ENCODE results near the gene UBE2A.

The UBE2A gene

GRCh38 chrX:119574394-119575266, at the start of gene UBE2A:
UBE2A (plus strand) TSS chrX:119574563; CDS start chrX:119574712, 149 bp downstream.
- ATAC-seq = peak; percentile 93
- H3K4me3 Mint-ChIP-seq = peak within 1 kb of the TSS; percentile 95
- no peaks in the 10 kb centered on the region for H3K36me3 Mint-ChIP-seq
- H3K4me1 Mint-ChIP-seq = peaks cover 18% of the 10 kb centered on the region
- H3K27ac Mint-ChIP-seq = peak within 1 kb of the TSS; percentile 96
- no peaks in the 10 kb centered on the region for H3K9me3 Mint-ChIP-seq
- no peaks in the 10 kb centered on the region for H3K27me3 Mint-ChIP-seq

DNA sequence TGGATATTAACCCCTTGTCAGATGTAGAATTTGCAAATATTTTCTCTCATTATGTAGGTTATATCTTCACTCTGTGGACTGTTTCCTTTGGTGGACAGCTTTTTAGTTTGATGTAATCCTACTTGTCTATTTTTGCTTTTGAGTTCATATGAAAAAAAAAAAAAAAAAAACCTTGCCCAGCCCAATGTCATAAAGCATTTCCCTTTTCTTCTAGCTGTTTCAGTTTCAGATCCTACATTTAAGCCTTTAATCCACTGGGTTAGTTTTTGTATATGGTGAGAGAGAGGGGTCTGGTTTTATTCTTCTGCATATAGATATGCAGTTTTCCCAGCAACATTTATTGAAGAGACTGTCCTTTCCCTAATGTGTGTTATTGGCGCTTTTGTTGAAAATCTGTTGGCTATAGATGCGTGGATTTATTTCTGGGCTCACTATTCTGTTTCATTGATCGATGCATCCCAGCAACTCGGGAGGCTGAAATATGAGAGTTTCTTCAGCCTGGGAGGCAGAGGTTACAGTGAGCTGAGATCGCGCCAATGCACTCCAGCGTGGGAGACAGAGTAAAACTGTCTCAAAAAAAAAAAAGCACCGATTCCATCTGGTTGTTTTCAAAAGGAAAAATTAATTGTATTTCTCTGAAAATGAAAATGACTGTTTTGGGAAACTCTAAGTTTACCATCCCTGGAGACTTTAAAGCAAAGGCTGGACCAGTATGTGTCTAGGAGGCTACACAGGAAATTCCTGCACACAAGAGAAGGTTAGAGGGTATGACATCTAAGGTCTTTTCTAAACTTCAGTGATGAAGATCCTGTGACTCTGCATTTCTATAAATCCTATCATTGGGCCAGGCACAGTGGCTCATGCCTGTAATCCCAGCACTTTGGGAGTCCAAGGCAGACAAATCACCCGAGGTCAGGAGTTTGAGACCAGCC, 44.8 kb upstream of the UBE2A start:
- Mint-ChIP-seq H3K4me1 (peaks cover 18% of the 10 kb centered on the region), H3K9me3 (no peaks in the 10 kb centered on the region), H3K27me3 (no peaks in the 10 kb centered on the region), H3K4me3 (no peak overlapping the region), H3K36me3 (peaks cover 9% of the 10 kb centered on the region), H3K27ac (no peak overlapping the region)
- ATAC-seq = peak; percentile 50

DNA sequence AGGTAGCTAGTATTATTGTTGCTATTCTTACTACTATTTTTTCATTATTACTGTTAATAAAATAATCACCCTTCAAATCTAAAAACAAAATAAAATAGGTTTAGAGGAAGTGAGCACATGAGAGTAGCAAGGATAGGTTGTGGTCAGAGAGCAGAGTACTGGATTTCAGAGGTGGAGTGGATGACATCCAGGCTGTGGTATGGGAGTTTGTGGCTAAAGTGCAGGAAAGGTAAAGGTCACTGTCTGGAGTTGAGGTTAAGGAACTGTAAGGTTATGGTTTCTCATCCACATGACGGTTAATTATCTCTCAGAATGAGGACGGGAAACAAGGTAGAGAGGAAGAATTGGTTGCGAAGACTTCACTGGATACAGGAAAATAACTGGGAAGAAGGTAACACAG, 36.9 kb upstream of the UBE2A start:
- Mint-ChIP-seq H3K9me3 (no peaks in the 10 kb centered on the region), H3K4me1 (no peaks in the 10 kb centered on the region), H3K36me3 (peaks cover 18% of the 10 kb centered on the region), H3K27me3 (no peaks in the 10 kb centered on the region), H3K27ac (no peak overlapping the region), H3K4me3 (no peak overlapping the region)
- no peak for ATAC-seq

GRCh38 chrX:119539872-119540271, 34.5 kb upstream of the UBE2A start:
- Mint-ChIP-seq H3K36me3 (peaks cover 20% of the 10 kb centered on the region), H3K4me3 (no peak overlapping the region), H3K4me1 (no peaks in the 10 kb centered on the region), H3K27ac (no peak overlapping the region), H3K27me3 (no peaks in the 10 kb centered on the region), H3K9me3 (no peaks in the 10 kb centered on the region)
- ATAC-seq = no peak

DNA sequence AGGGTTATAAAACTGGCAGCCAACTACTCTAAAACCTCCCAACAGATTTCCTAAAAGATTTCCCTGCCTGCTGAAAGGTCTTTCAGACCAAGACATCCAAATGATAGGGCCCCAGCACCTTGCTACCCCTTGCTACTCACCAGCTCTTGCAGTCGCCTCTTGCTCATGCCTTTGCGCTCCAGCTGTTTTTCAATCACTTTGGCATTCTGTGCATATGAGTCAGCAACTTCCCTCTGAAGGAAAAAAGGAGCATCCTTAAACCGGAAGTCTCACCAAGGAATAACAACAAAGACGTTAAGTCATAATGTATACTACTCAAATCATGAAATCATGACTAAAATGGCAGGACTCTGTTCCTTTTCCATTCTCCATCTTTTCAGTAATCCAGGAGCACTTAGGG, 33.2 kb upstream of the UBE2A start:
- H3K9me3 Mint-ChIP-seq = no peaks in the 10 kb centered on the region
- H3K27ac Mint-ChIP-seq = no peak overlapping the region
- ATAC-seq = no peak
- H3K27me3 Mint-ChIP-seq = no peaks in the 10 kb centered on the region
- peaks cover 20% of the 10 kb centered on the region for H3K36me3 Mint-ChIP-seq
- no peaks in the 10 kb centered on the region for H3K4me1 Mint-ChIP-seq
- H3K4me3 Mint-ChIP-seq = no peak overlapping the region

GRCh38 chrX:119549327-119550016, 24.9 kb upstream of the UBE2A start:
- Mint-ChIP-seq H3K9me3 (no peaks in the 10 kb centered on the region), H3K27ac (peak overlapping the region; percentile 75), H3K4me1 (peaks cover 19% of the 10 kb centered on the region), H3K27me3 (no peaks in the 10 kb centered on the region), H3K36me3 (no peaks in the 10 kb centered on the region), H3K4me3 (peak overlapping the region; percentile 54)
- peak; percentile 70 for ATAC-seq

GRCh38 chrX:119552508-119552907, 21.9 kb upstream of the UBE2A start:
- H3K4me1 Mint-ChIP-seq = peaks cover 13% of the 10 kb centered on the region

DNA sequence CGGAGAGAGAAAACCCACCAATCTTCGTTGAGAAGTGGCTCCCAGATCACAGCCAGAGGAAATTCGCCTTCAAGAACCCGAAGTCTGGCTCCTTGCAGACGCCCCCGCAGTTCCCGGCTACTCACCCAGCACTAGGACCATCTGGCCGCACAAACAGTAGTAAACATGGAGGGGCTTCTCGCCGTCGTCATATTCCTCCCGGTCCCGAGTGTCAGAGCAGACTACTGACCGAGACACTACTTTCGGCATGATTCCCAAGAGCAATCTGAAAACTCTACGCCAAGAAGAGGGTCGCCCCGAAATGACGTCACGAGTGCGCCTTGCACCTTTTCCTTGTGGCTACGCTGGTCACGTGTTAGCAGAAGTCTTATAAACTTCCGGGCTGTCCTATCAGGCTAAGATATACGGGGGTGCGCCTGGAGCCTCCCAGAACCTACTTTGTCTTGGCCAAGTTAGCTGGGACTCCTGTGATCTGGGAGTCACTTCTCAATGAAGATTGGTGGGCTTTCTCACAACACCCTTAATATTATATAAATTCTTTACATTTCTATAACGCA, 9.2 kb upstream of the UBE2A start, which contains the start of gene STEEP1:
TSS of gene STEEP1 (minus strand) at position 303 of the 557 bp plus-strand sequence. CDS start at position 249, 54 bp downstream.
- peaks cover 23% of the 10 kb centered on the region for H3K4me1 Mint-ChIP-seq
- H3K9me3 Mint-ChIP-seq = no peaks in the 10 kb centered on the region
- no peaks in the 10 kb centered on the region for H3K27me3 Mint-ChIP-seq
- H3K4me3 Mint-ChIP-seq = peak within 1 kb of the TSS; percentile 90
- peaks cover 14% of the 10 kb centered on the region for H3K36me3 Mint-ChIP-seq
- peak within 1 kb of the TSS; percentile 77 for H3K27ac Mint-ChIP-seq
- peak; percentile 91 for ATAC-seq

More at GRCh38 chrX:119552508-119552907, 21.9 kb upstream of the UBE2A start:
- Mint-ChIP-seq H3K36me3 (peaks cover 12% of the 10 kb centered on the region), H3K9me3 (no peaks in the 10 kb centered on the region), H3K27ac (no peak overlapping the region), H3K27me3 (no peaks in the 10 kb centered on the region), H3K4me3 (no peak overlapping the region)
- ATAC-seq = no peak

DNA sequence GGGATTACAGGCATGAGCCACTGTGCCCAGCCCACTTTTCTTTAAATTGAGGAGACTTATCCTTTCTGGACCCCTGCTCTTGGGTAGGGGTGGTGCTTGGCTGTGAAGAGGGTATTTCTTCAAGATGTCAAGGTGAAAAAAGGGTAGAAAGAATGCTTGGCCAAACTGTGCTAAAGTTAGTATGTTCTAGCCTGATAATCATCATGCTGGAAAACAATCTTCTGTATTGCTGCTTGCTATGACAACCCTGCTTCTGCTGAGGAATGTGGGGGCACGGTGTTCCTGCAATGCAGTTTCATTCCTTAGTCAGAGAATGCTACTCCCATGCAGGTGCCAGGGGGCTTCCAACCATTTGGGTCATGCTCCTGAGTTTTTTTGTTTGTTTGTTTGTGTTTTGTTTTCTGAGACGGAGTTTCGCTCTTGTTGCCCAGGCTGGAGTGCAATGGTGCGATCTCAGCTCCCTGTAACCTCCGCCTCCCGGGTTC, 4.0 kb upstream of the UBE2A start:
- Mint-ChIP-seq H3K36me3 (no peaks in the 10 kb centered on the region), H3K9me3 (no peaks in the 10 kb centered on the region), H3K27ac (no peak overlapping the region), H3K4me3 (no peak overlapping the region), H3K27me3 (no peaks in the 10 kb centered on the region), H3K4me1 (peaks cover 13% of the 10 kb centered on the region)
- no peak for ATAC-seq

GRCh38 chrX:119573222-119573621, 1.1 kb upstream of the UBE2A start:
- H3K4me1 Mint-ChIP-seq = peaks cover 13% of the 10 kb centered on the region
- peak overlapping the region; percentile 96 for H3K27ac Mint-ChIP-seq
- no peaks in the 10 kb centered on the region for H3K36me3 Mint-ChIP-seq
- no peaks in the 10 kb centered on the region for H3K27me3 Mint-ChIP-seq
- ATAC-seq = no peak
- peak overlapping the region; percentile 95 for H3K4me3 Mint-ChIP-seq
- H3K9me3 Mint-ChIP-seq = no peaks in the 10 kb centered on the region

- ATAC-seq = peak; percentile 6
- Mint-ChIP-seq H3K36me3 (no peaks in the 10 kb centered on the region), H3K4me3 (peak overlapping the region; percentile 95), H3K9me3 (no peaks in the 10 kb centered on the region), H3K27ac (peak overlapping the region; percentile 96), H3K27me3 (no peaks in the 10 kb centered on the region), H3K4me1 (peaks cover 13% of the 10 kb centered on the region)
Observed at GRCh38 chrX:119573840-119574393, 446 bp upstream of the UBE2A start.

- Mint-ChIP-seq H3K27me3 (no peaks in the 10 kb centered on the region), H3K9me3 (no peaks in the 10 kb centered on the region), H3K4me1 (peaks cover 14% of the 10 kb centered on the region), H3K36me3 (no peaks in the 10 kb centered on the region), H3K27ac (no peak overlapping the region), H3K4me3 (no peak overlapping the region)
- peak; percentile 90 for ATAC-seq
Observed at GRCh38 chrX:119579414-119579813, 5.1 kb downstream of the UBE2A start.

DNA sequence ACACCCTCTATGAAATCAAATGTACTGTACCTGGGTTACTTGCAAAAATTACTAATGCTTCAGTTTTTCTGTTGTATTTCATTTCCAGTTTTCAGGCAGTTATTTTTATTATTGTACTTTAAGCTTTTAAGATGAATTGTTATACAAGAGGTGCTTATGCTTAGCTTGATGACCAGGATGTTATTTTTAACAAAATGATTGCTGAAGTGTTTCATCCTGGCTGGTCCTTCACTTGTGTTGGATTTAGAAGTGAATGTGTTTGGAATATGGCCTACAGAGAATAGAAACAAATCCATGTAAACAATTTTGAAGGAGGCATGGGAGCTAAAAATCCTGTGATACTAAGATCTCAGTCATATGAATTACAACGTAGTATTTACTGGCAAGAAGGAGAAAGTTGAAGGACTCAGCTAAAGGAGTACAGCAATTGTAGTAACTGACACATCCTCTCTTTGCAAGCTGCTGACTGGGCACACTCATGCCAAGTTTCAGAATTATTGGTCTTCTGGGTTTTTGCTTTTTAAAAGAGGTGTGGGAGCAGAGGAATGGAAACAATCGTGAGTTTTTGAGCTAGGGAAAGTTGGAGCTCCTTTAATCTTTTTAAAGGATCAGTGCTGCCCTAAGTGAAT, 9.2 kb downstream of the UBE2A start:
- Mint-ChIP-seq H3K27ac (no peak overlapping the region), H3K4me1 (peaks cover 14% of the 10 kb centered on the region), H3K27me3 (no peaks in the 10 kb centered on the region), H3K36me3 (no peaks in the 10 kb centered on the region), H3K9me3 (no peaks in the 10 kb centered on the region), H3K4me3 (no peak overlapping the region)
- ATAC-seq = no peak

DNA sequence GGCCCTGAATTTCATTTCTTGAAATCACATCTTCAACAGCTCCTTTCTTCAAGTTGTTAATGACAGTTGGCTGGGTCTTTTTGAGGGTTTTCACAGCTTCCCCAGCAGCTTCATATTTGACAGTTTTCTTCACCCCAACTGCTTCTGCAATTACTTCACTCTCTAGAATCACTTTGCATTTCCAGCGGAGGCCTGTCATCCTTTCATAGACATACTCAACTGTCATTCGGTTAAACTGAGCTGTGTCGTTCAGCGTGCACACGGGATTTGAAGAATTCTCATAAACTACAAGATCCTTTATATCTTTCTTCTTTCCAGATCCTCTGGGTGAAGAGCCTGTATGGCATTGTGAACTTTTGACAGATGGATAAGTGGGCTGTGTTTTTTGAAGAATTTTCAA, 15.4 kb downstream of the UBE2A start:
- no peaks in the 10 kb centered on the region for H3K9me3 Mint-ChIP-seq
- no peaks in the 10 kb centered on the region for H3K27me3 Mint-ChIP-seq
- H3K36me3 Mint-ChIP-seq = peaks cover 7% of the 10 kb centered on the region
- H3K4me3 Mint-ChIP-seq = no peak overlapping the region
- no peaks in the 10 kb centered on the region for H3K4me1 Mint-ChIP-seq
- H3K27ac Mint-ChIP-seq = no peak overlapping the region
- no peak for ATAC-seq
